CD4-positive, CD25-positive, alpha-beta regulatory T cell (primary cell): ENCODE data around the gene PLEKHA1. TPM values are rescaled to one million over a fixed set of nuclear protein-coding genes. Genes with fewer than 3 reads are reported as not detected.

Experiments
- ATAC-seq, 2 donors: fragments of 150-1000 bp; cut with Tn5 transposase; one replicate each; pipeline ENCODE4 v1.10.0; 2021; ENCODE audit warnings: low read depth in 2 of 2, moderate number of reproducible peaks in 2 of 2, moderate library complexity in 1 of 2
- DNase-seq, 3 donors: peaks; one replicate each; pipeline versions ENCODE4 v3.0.0 to v3.0.0-alpha.2; 2012 to 2022; ENCODE audit warnings: mixed read lengths in 1 of 3
- H3K27ac ChIP-seq: one replicate; pipeline ENCODE4 v1.7.0; 2013; ENCODE audit warnings: mild to moderate bottlenecking, low read length; ENCODE audit not compliant: insufficient read depth, poor library complexity, severe bottlenecking
- H3K27me3 ChIP-seq: one replicate; pipeline ENCODE4 v1.7.0; 2013; ENCODE audit warnings: low read length; ENCODE audit not compliant: control insufficient read depth, insufficient read depth
- H3K36me3 ChIP-seq: one replicate; pipeline ENCODE4 v1.7.0; 2013; ENCODE audit warnings: mild to moderate bottlenecking, low read length, moderate library complexity; ENCODE audit not compliant: control insufficient read depth, insufficient read depth
- H3K4me1 ChIP-seq: 2 replicates; pipeline ENCODE4 v1.7.0; 2013; ENCODE audit warnings: mild to moderate bottlenecking, low read length; ENCODE audit not compliant: insufficient read depth, control insufficient read depth, poor library complexity, severe bottlenecking
- H3K4me3 ChIP-seq: one replicate; pipeline ENCODE4 v1.7.0; 2013; ENCODE audit warnings: low read depth, mild to moderate bottlenecking, low read length, moderate library complexity
- H3K9me3 ChIP-seq, 2 experiments: 1 replicate in 1 of 2; 2 replicates in 1 of 2; pipeline ENCODE4 v1.7.0; 2013; ENCODE audit warnings: low read length in 2 of 2, mild to moderate bottlenecking in 1 of 2, moderate library complexity in 1 of 2; ENCODE audit not compliant: control insufficient read depth in 2 of 2
- H3K27ac Mint-ChIP-seq, 3 donors: one replicate each; pipeline ENCODE4 v1.8.0; 2020 to 2022; ENCODE audit warnings: mild to moderate bottlenecking in 3 of 3, mixed read lengths in 3 of 3, moderate library complexity in 2 of 3
- H3K27me3 Mint-ChIP-seq: one replicate; pipeline ENCODE4 v1.8.0; 2022; ENCODE audit warnings: mild to moderate bottlenecking, mixed read lengths
- H3K36me3 Mint-ChIP-seq: one replicate; pipeline ENCODE4 v1.8.0; 2020; ENCODE audit warnings: mixed read lengths
- H3K4me1 Mint-ChIP-seq, 4 donors: one replicate each; pipeline ENCODE4 v1.8.0; 2020 to 2022; ENCODE audit warnings: mixed read lengths in 4 of 4, mild to moderate bottlenecking in 1 of 4
- H3K4me3 Mint-ChIP-seq, 4 donors: one replicate each; pipeline ENCODE4 v1.8.0; 2020 to 2022; ENCODE audit warnings: mild to moderate bottlenecking in 4 of 4, mixed read lengths in 4 of 4, moderate library complexity in 3 of 4
- H3K9me3 Mint-ChIP-seq, 7 donors: one replicate each; pipeline ENCODE4 v1.8.0; 2020 to 2022; ENCODE audit warnings: mixed read lengths in 7 of 7, mild to moderate bottlenecking in 3 of 7, moderate library complexity in 2 of 7
- polyA plus RNA-seq, 4 donors: library from polyadenylated mRNA; unstranded; fragments of 300-500 nt; fragmentation: Illumina TruSeq; gene quantifications; one replicate each; pipeline ENCODE4 v1.2.3, GENCODE V29; 2021
- total RNA-seq: library from RNA; stranded (reverse); gene quantifications from one replicate; pipeline ENCODE4 v1.2.3, GENCODE V29; 2022

PLEKHA1 gene
- total and polyA plus RNA-seq, 5 donors from 2014 or later, result 35.9 to 112 (median 88.7) TPM

DNA sequence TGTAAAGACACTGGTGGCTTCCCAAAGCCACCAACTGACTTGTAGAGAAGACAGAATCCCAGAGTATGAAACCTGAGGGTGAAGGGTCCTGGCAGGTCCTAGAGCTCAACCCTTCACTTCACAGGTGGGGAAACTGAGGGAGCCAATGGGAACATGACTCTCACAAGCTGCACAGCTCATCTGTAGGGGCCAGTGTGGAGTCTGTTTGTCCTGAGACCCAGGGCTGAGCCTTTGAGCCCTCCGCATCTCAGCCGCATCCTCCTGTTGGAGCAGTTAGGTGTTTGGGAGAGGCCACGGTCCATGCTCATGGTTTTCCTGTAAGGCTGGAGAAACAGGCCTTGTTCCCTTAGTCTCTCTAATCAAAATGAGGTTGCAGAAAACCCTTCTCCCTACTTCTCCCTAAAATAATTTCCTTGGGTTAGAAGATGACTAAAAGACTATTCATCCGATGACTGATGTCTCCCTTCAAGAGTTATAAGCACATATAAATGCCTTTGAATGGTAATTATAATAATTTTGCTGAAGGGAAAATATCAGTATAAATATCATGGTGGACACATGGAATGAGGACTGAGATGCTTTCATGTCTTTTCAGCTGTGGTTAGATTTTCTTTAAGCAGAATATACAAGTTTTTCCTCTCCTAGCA lies 97.1 kb downstream of the PLEKHA1 start:
- no peaks in the 10 kb centered on the region for H3K4me1 ChIP-seq
- no peak overlapping the region for H3K4me3 ChIP-seq
- no peaks in the 10 kb centered on the region for H3K36me3 Mint-ChIP-seq
- peaks cover 17% of the 10 kb centered on the region for H3K27me3 ChIP-seq
- H3K27ac ChIP-seq, result no peak overlapping the region
- no peak overlapping the region for H3K4me3 Mint-ChIP-seq
- no peak overlapping the region for H3K27ac Mint-ChIP-seq
- H3K9me3 Mint-ChIP-seq, result peaks cover 0 to 4% (median 0%) of the 10 kb centered on the region in 7 donors
- H3K36me3 ChIP-seq, result no peaks in the 10 kb centered on the region
- H3K4me1 Mint-ChIP-seq, result peaks cover 0 to 6% (median 0%) of the 10 kb centered on the region in 4 donors
- H3K27me3 Mint-ChIP-seq, result peaks cover 29% of the 10 kb centered on the region
- H3K9me3 ChIP-seq, result no peaks in the 10 kb centered on the region
- DNase-seq, result no peak
- no peak for ATAC-seq

DNA sequence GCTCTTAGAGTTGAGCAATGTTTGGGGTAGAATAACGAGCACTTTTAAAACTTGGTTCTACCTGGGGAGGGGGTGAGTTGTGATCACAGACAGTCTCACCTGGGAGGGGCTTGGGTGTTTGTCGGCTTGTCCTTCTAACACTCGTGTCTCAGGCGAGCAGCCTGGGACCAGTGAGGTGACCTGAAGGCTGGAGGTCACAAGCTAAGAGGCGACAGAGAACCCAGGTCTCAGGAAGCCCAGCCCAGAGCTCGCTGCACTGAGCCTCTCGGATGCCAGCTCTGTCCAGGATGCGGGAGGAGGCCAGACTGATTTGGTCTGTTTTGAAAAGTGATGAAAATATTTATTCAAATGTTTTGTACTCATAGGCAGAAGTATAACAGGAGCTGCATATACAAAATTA lies 98.6 kb downstream of the PLEKHA1 start:
- Histone ChIP-seq H3K36me3 (no peaks in the 10 kb centered on the region), H3K27ac (no peak overlapping the region), H3K4me1 (no peaks in the 10 kb centered on the region), H3K27me3 (peaks cover 15% of the 10 kb centered on the region), H3K4me3 (no peak overlapping the region), H3K9me3 (no peaks in the 10 kb centered on the region)
- peaks cover 18% of the 10 kb centered on the region for H3K27me3 Mint-ChIP-seq
- DNase-seq (no peak), ATAC-seq (no peak)
- H3K9me3 Mint-ChIP-seq, result peaks cover 0 to 4% (median 0%) of the 10 kb centered on the region in 7 donors
- no peaks in the 10 kb centered on the region for H3K36me3 Mint-ChIP-seq
- no peak overlapping the region for H3K27ac Mint-ChIP-seq
- H3K4me1 Mint-ChIP-seq, result peaks cover 0 to 6% (median 0%) of the 10 kb centered on the region in 4 donors
- H3K4me3 Mint-ChIP-seq, result no peak overlapping the region

- ATAC-seq (no peak), DNase-seq (no peak)
- Mint-ChIP-seq H3K27me3 (peaks cover 12% of the 10 kb centered on the region), H3K36me3 (no peaks in the 10 kb centered on the region), H3K4me3 (no peak overlapping the region), H3K4me1 (peaks cover 0 to 6% (median 0%) of the 10 kb centered on the region in 4 donors), H3K9me3 (peaks cover 0 to 4% (median 0%) of the 10 kb centered on the region in 7 donors), H3K27ac (no peak overlapping the region)
- H3K4me1 ChIP-seq, result no peaks in the 10 kb centered on the region
- no peak overlapping the region for H3K27ac ChIP-seq
- no peak overlapping the region for H3K4me3 ChIP-seq
- peaks cover 10% of the 10 kb centered on the region for H3K27me3 ChIP-seq
- H3K36me3 ChIP-seq, result no peaks in the 10 kb centered on the region
- H3K9me3 ChIP-seq, result no peaks in the 10 kb centered on the region
Observed at GRCh38 chr10:122474131-122474818, 99.8 kb downstream of the PLEKHA1 start.

DNA sequence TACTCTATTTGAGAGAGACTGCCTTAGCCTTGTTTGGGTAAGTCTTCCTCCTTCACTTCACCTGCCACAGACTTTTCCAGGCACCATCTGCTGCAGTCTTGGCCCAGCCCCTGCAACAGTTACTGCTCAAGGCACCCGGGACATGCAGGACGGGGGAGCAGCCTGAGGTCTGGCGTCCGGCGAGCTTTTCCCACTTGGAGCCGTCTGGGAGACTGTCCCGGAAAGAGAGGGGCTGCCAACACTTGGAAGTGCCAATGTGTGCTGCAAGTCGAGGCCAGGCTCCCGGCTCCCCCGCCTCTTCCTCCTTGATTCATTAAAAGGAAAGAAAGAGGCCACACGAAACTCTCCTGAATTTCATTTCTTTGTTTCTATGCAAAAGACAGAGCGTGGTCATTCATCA lies 100.6 kb downstream of the PLEKHA1 start:
- H3K36me3 Mint-ChIP-seq, result no peaks in the 10 kb centered on the region
- no peak overlapping the region for H3K27ac Mint-ChIP-seq
- no peaks in the 10 kb centered on the region for H3K36me3 ChIP-seq

GRCh38 chr10:122475591-122476332 lies 101.3 kb downstream of the PLEKHA1 start:
- Histone ChIP-seq H3K4me3 (no peak overlapping the region), H3K9me3 (no peaks in the 10 kb centered on the region), H3K27me3 (peaks cover 3% of the 10 kb centered on the region), H3K36me3 (no peaks in the 10 kb centered on the region), H3K27ac (no peak overlapping the region), H3K4me1 (no peaks in the 10 kb centered on the region)
- Mint-ChIP-seq H3K4me3 (no peak overlapping the region), H3K9me3 (peaks cover 0 to 4% (median 0%) of the 10 kb centered on the region in 7 donors), H3K4me1 (peaks cover 0 to 6% (median 0%) of the 10 kb centered on the region in 4 donors), H3K27ac (no peak overlapping the region), H3K27me3 (peaks cover 9% of the 10 kb centered on the region), H3K36me3 (no peaks in the 10 kb centered on the region)
- no peak for ATAC-seq
- no peak for DNase-seq

More for the DNA sequence above, 100.6 kb downstream of the PLEKHA1 start:
- H3K27me3 ChIP-seq, result peaks cover 4% of the 10 kb centered on the region
- DNase-seq, result no peak
- no peak for ATAC-seq
- H3K4me3 ChIP-seq, result no peak overlapping the region
- peaks cover 0 to 4% (median 0%) of the 10 kb centered on the region in 7 donors for H3K9me3 Mint-ChIP-seq
- H3K4me1 Mint-ChIP-seq, result peaks cover 0 to 6% (median 0%) of the 10 kb centered on the region in 4 donors
- no peak overlapping the region for H3K4me3 Mint-ChIP-seq
- H3K27me3 Mint-ChIP-seq, result peaks cover 8% of the 10 kb centered on the region
- no peak overlapping the region for H3K27ac ChIP-seq
- no peaks in the 10 kb centered on the region for H3K9me3 ChIP-seq
- H3K4me1 ChIP-seq, result no peaks in the 10 kb centered on the region

DNA sequence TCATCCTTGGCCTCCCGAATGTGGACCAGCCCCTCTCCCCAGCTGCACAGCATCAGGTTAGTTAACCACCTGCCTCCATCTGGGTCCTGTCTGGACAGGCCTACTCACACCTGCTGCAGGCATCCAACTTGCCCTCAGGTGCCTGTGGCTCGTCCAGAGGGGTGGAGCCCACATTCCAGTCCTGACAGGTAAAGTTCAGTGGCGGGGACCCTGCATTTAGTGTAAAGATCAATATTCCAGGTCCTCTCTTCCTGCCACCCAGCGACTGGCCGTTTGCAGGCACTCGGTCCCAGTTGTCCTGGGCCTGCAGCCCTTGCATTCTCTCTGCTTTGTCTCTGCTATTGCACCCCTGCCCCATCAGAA lies 101.8 kb downstream of the PLEKHA1 start:
- no peak for ATAC-seq
- no peak overlapping the region for H3K27ac Mint-ChIP-seq
- H3K36me3 Mint-ChIP-seq, result no peaks in the 10 kb centered on the region
- Histone ChIP-seq H3K36me3 (no peaks in the 10 kb centered on the region), H3K9me3 (no peaks in the 10 kb centered on the region), H3K4me1 (no peaks in the 10 kb centered on the region), H3K4me3 (no peak overlapping the region), H3K27ac (no peak overlapping the region), H3K27me3 (peaks cover under 1% of the 10 kb centered on the region)
- H3K9me3 Mint-ChIP-seq, result peaks cover 0 to 4% (median 0%) of the 10 kb centered on the region in 7 donors
- no peak overlapping the region for H3K4me3 Mint-ChIP-seq
- H3K4me1 Mint-ChIP-seq, result peaks cover 0 to 6% (median 0%) of the 10 kb centered on the region in 4 donors
- H3K27me3 Mint-ChIP-seq, result peaks cover 9% of the 10 kb centered on the region
- no peak for DNase-seq

GRCh38 chr10:122477436-122477835 lies 102.9 kb downstream of the PLEKHA1 start:
- no peak overlapping the region for H3K27ac ChIP-seq
- peaks cover 0 to 5% (median 0%) of the 10 kb centered on the region in 7 donors for H3K9me3 Mint-ChIP-seq
- ATAC-seq (no peak), DNase-seq (no peak)
- no peaks in the 10 kb centered on the region for H3K9me3 ChIP-seq
- H3K27ac Mint-ChIP-seq, result no peak overlapping the region
- no peaks in the 10 kb centered on the region for H3K4me1 ChIP-seq
- peaks cover 9% of the 10 kb centered on the region for H3K27me3 Mint-ChIP-seq
- no peaks in the 10 kb centered on the region for H3K36me3 ChIP-seq
- no peak overlapping the region for H3K4me3 ChIP-seq
- no peaks in the 10 kb centered on the region for H3K27me3 ChIP-seq
- H3K4me3 Mint-ChIP-seq, result no peak overlapping the region
- peaks cover 0 to 6% (median 0%) of the 10 kb centered on the region in 4 donors for H3K4me1 Mint-ChIP-seq
- no peaks in the 10 kb centered on the region for H3K36me3 Mint-ChIP-seq
